Colon (tissue), 2 donors: ENCODE data around the gene SRSF12.
"Not testable (repeated sequence)": the region's sequence is repeated elsewhere in the genome, so short reads cannot be mapped to it uniquely, and the experiment has no call there.

ENCODE experiments used
- FAIRE-seq: peaks from 2 replicates; lab custom pipeline; 2012; peaks lifted over from hg19 to GRCh38; lab: Jason Lieb, UNC
- donor health status: control.
- donor health status: control.

Gene SRSF12

GRCh38 chr6:89071036-89071435 lies 46.8 kb downstream of the SRSF12 start:
- FAIRE-seq: no peak

- no peak for FAIRE-seq
Observed at GRCh38 chr6:89069536-89070163, 48.2 kb downstream of the SRSF12 start.

- no peak for FAIRE-seq
Observed at GRCh38 chr6:89068695-89069094, 49.2 kb downstream of the SRSF12 start.

- FAIRE-seq: no peak
Observed at GRCh38 chr6:89067796-89068195, 50.1 kb downstream of the SRSF12 start.

- no peak for FAIRE-seq
Observed at GRCh38 chr6:89066940-89067646, 50.8 kb downstream of the SRSF12 start.

GRCh38 chr6:89066121-89066520 lies 51.8 kb downstream of the SRSF12 start:
- FAIRE-seq: not testable (repeated sequence)

- FAIRE-seq: not testable (repeated sequence)
Observed at GRCh38 chr6:89064931-89065330, 52.9 kb downstream of the SRSF12 start.

GRCh38 chr6:89063881-89064280 lies 54.0 kb downstream of the SRSF12 start:
- no peak for FAIRE-seq

- FAIRE-seq: no peak
Observed at GRCh38 chr6:89059227-89059626, 58.6 kb downstream of the SRSF12 start.

GRCh38 chr6:89058627-89059026 lies 59.2 kb downstream of the SRSF12 start:
- no peak for FAIRE-seq

- FAIRE-seq: no peak
Observed at GRCh38 chr6:89057759-89058158, 60.1 kb downstream of the SRSF12 start.

GRCh38 chr6:89054208-89054607 lies 63.7 kb downstream of the SRSF12 start:
- FAIRE-seq: peak; percentile 76

- FAIRE-seq: no peak
Observed at GRCh38 chr6:89051676-89052075, 66.2 kb downstream of the SRSF12 start.

GRCh38 chr6:89050697-89051096 lies 67.2 kb downstream of the SRSF12 start:
- no peak for FAIRE-seq

GRCh38 chr6:89050155-89050554 lies 67.7 kb downstream of the SRSF12 start:
- no peak for FAIRE-seq

- FAIRE-seq: no peak
Observed at GRCh38 chr6:89048985-89049384, 68.9 kb downstream of the SRSF12 start.

- FAIRE-seq: no peak
Observed at GRCh38 chr6:89048288-89048923, 69.5 kb downstream of the SRSF12 start.

GRCh38 chr6:89047473-89047872 lies 70.4 kb downstream of the SRSF12 start:
- FAIRE-seq: no peak
